ENCODE data around the gene CIAO2B.
"Not testable (repeated sequence)": the region's sequence is repeated elsewhere in the genome, so short reads cannot be mapped to it uniquely, and the experiment has no call there.

CIAO2B gene

GRCh38 chr16:66899945-66900710 lies 34.1 kb downstream of the CIAO2B start:
- no peak for TF ChIP-seq CTCF (IDR thresholded peaks at IDR 0.05; ENCODE audit: low read depth, low read length, missing control alignments)
- in situ Hi-C loops (cut with HindIII; ENCODE audit: low sequenced_read_pairs), result no loop called here
- DNase-seq (ENCODE audit: low read depth), result no peak
- H3K4me3 ChIP-seq (ENCODE audit: low read depth, low read length), result no peak overlapping the region

- no peak overlapping the region for H3K4me3 ChIP-seq (ENCODE audit: low read depth, low read length)
- no peak for TF ChIP-seq CTCF (IDR thresholded peaks at IDR 0.05; ENCODE audit: low read depth, low read length, missing control alignments)
- no peak for DNase-seq (ENCODE audit: low read depth)
- in situ Hi-C loops (cut with HindIII; ENCODE audit: low sequenced_read_pairs), result no loop called here
Measured at GRCh38 chr16:66899310-66899944, 34.8 kb downstream of the CIAO2B start.

- DNase-seq (ENCODE audit: low read depth), result no peak
- no peak for TF ChIP-seq CTCF (IDR thresholded peaks at IDR 0.05; ENCODE audit: low read depth, low read length, missing control alignments)
- in situ Hi-C loops (cut with HindIII; ENCODE audit: low sequenced_read_pairs), result no loop called here
- no peak overlapping the region for H3K4me3 ChIP-seq (ENCODE audit: low read depth, low read length)
Measured at GRCh38 chr16:66898933-66899309, 35.3 kb downstream of the CIAO2B start.

GRCh38 chr16:66898207-66898606 lies 36.0 kb downstream of the CIAO2B start:
- no peak overlapping the region for H3K4me3 ChIP-seq (ENCODE audit: low read depth, low read length)
- no peak for DNase-seq (ENCODE audit: low read depth)
- in situ Hi-C loops (cut with HindIII; ENCODE audit: low sequenced_read_pairs), result no loop called here
- no peak for TF ChIP-seq CTCF (IDR thresholded peaks at IDR 0.05; ENCODE audit: low read depth, low read length, missing control alignments)

GRCh38 chr16:66896682-66897081 lies 37.5 kb downstream of the CIAO2B start:
- H3K4me3 ChIP-seq (ENCODE audit: low read depth, low read length); in situ Hi-C loops (cut with HindIII; ENCODE audit: low sequenced_read_pairs); DNase-seq (ENCODE audit: low read depth): not testable (repeated sequence)

- H3K4me3 ChIP-seq (ENCODE audit: low read depth, low read length), result no peak overlapping the region
- DNase-seq (ENCODE audit: low read depth), result no peak
- no peak for TF ChIP-seq CTCF (IDR thresholded peaks at IDR 0.05; ENCODE audit: low read depth, low read length, missing control alignments)
- in situ Hi-C loops (cut with HindIII; ENCODE audit: low sequenced_read_pairs), result no loop called here
Measured at GRCh38 chr16:66895999-66896398, 38.2 kb downstream of the CIAO2B start.

- TF ChIP-seq CTCF (IDR thresholded peaks at IDR 0.05; ENCODE audit: low read depth, low read length, missing control alignments), result no peak
- in situ Hi-C loops (cut with HindIII; ENCODE audit: low sequenced_read_pairs), result no loop called here
- no peak overlapping the region for H3K4me3 ChIP-seq (ENCODE audit: low read depth, low read length)
- DNase-seq (ENCODE audit: low read depth), result no peak
Measured at GRCh38 chr16:66895689-66895979, 38.6 kb downstream of the CIAO2B start.

Measured in astrocyte of the cerebellum (primary cell).